Heart left ventricle (tissue), 16 donors: Measurements from ENCODE around the gene ZCWPW1. TPM values are rescaled to one million over a fixed set of nuclear protein-coding genes. Genes with fewer than 3 reads are reported as not detected.

ENCODE experiments used
- ATAC-seq, 4 donors: fragments of 200-7000 bp; cut with Tn5 transposase; one replicate each; pipeline ENCODE4 v1.9.1; 2020 to 2022; ENCODE audit warnings: moderate library complexity in 4 of 4, mild to moderate bottlenecking in 3 of 4, moderate number of reproducible peaks in 1 of 4
- DNase-seq, 5 donors: peaks; one replicate each; pipeline ENCODE4 v3.0.0-alpha.2; 2020
- H3K27ac ChIP-seq, 12 donors: fragments of 200-600 bp; sonication (generic) in 4 of 12; one replicate each; pipeline versions ENCODE4 v1.5.0 to v1.8.0; 2016 to 2022; ENCODE audit warnings: mild to moderate bottlenecking in 2 of 12
- H3K27me3 ChIP-seq, 9 donors: fragments of 200-600 bp; sonication (generic) in 2 of 9; one replicate each; pipeline versions ENCODE4 v1.5.1 to v1.8.0; 2016 to 2022; ENCODE audit warnings: mild to moderate bottlenecking in 3 of 9
- H3K36me3 ChIP-seq, 9 donors: fragments of 200-600 bp; sonication (generic) in 2 of 9; one replicate each; pipeline versions ENCODE4 v1.5.0 to v1.8.0; 2018 to 2022; ENCODE audit warnings: mild to moderate bottlenecking in 2 of 9
- H3K4me1 ChIP-seq, 12 donors: fragments of 200-600 bp; sonication (generic) in 4 of 12; one replicate each; pipeline versions ENCODE4 v1.5.0 to v1.8.0; 2016 to 2022; ENCODE audit warnings: mild to moderate bottlenecking in 3 of 12
- H3K4me3 ChIP-seq, 12 donors: fragments of 200-600 bp; sonication (generic) in 4 of 12; one replicate each; pipeline versions ENCODE4 v1.5.0 to v1.8.0; 2017 to 2022; ENCODE audit warnings: mild to moderate bottlenecking in 9 of 12, moderate library complexity in 4 of 12
- H3K9me3 ChIP-seq, 12 donors: fragments of 200-600 bp; sonication (generic) in 4 of 12; one replicate each; pipeline versions ENCODE4 v1.5.0 to v1.8.0; 2016 to 2022; ENCODE audit warnings: mild to moderate bottlenecking in 1 of 12
- POLR2A ChIP-seq, 2 donors: fragments of 450-650 bp; IDR thresholded peaks; one replicate each; pipeline ENCODE4 v1.6.1; 2017; ENCODE audit warnings: antibody characterized with exemption in 2 of 2, mild to moderate bottlenecking in 2 of 2, moderate library complexity in 2 of 2
- WGBS, 4 donors: extraction: QIAGEN DNeasy Blood & Tissue Kit in 2 of 4; methylation state at CpG; one replicate each; pipeline versions ENCODE4 v1.1.5 to v1.1.7; 2013 to 2018; 5-methylcytosine and 5-hydroxymethylcytosine counted together
- intact Hi-C, 10 donors: fragments of 100-400 bp; cut with DNase I; formaldehyde crosslinking; loops; one replicate each; pipeline versions ENCODE4 v1.11.1 to v1.14.2; 2022
- polyA plus RNA-seq, 2 donors: library from polyadenylated mRNA; stranded (reverse); fragments of 200-250 nt; gene quantifications; one replicate each; pipeline ENCODE4 v1.2.3, GENCODE V29; 2013
- total RNA-seq, 9 donors: library from RNA; depleted of rRNA in 2 of 9; stranded (reverse); fragments of >200 nt in 2 of 9; fragmentation: NEBNext Ultra II Directional in 3 of 9; extraction: Animal tissue kit (Norgen Biotek cat#: 25700) in 3 of 9; gene quantifications; one replicate each; pipeline versions ENCODE4 v1.1.0 to v1.2.4, GENCODE V29; 2016 to 2023
- TF ChIP-seq, protein P1 (sequence below), 12 donors: fragments of 200-600 bp; sonication (generic) in 4 of 12; IDR thresholded peaks; one replicate each; pipeline versions ENCODE4 v1.5.0 to v1.8.0; 2018 to 2022; ENCODE audit warnings: antibody characterized with exemption in 12 of 12, mild to moderate bottlenecking in 5 of 12
- donor health status: ischemic (EF 13 %, LVEDD 7.1; RV severe dilation, severe dysfunction).
- donor health status: healthy with polysubstance abuse.
- donor health status: DM: no; HTN: yes; CAD: no.
- donor health status: DM: no; HTN: no; CAD: no.
- donor health status: ischemic (EF 25% LVEDD 6.9; RV normal size, moderate dysfunction).
- donor health status: ischemic (EF 25% LVEDD 5.7; RV mildly dilated, moderate dysfunction).
- donor health status: healthy.
- donor health status: DM: yes; HTN: yes; CAD: no.
- donor health status: ischemic (EF 35%, LVEDD 5.7; RV mildly dilated, moderate dysfunction).
- donor health status: nonischemic (EF 11% LVEDD 7.7; RV severe dilation, severe dysfunction).
- donor health status: DM: yes; HTN: yes; CAD: no.
- donor health status: PGD.
- donor health status: ischemic (EF 29% LVEDD 5.4; RV normal size, mild dysfunction).
- donor health status: nonischemic (EF 23%, LVEDD 6.1; RV moderate dilation, normal function).

Gene ZCWPW1
- total and polyA plus RNA-seq, 11 donors = 2.8 to 6.4 (median 4.0) TPM

- ATAC-seq = peak; percentile 11 to 63 (median 46)
- Histone ChIP-seq H3K4me3 (peak overlapping the region in 10 of 12 donors; percentile 5 to 100 (median 98)), H3K27me3 (no peaks in the 10 kb centered on the region), H3K36me3 (peaks cover 0 to 30% (median 23%) of the 10 kb centered on the region in 9 donors), H3K4me1 (peaks cover 0 to 72% (median 53%) of the 10 kb centered on the region in 12 donors), H3K27ac (peak overlapping the region; percentile 53 to 99 (median 92)), H3K9me3 (no peaks in the 10 kb centered on the region)
- peak in 2 of 5 donors; percentile 58 to 68 for DNase-seq
- intact Hi-C loops = loop anchor here in 4 of 10 donors (2.0 to 10.0 kb wide), 3 partner anchors 69 to 379 kb away; partner anchors contain the start of genes GIGYF1 (in 2 of the 4) and SLC12A9 (in 1 of the 4)
- 7 to 13% (median 10%) methylated on average over 6 of the region's 6 CpGs for WGBS, 4 donors
- TF ChIP-seq, protein P1, sequence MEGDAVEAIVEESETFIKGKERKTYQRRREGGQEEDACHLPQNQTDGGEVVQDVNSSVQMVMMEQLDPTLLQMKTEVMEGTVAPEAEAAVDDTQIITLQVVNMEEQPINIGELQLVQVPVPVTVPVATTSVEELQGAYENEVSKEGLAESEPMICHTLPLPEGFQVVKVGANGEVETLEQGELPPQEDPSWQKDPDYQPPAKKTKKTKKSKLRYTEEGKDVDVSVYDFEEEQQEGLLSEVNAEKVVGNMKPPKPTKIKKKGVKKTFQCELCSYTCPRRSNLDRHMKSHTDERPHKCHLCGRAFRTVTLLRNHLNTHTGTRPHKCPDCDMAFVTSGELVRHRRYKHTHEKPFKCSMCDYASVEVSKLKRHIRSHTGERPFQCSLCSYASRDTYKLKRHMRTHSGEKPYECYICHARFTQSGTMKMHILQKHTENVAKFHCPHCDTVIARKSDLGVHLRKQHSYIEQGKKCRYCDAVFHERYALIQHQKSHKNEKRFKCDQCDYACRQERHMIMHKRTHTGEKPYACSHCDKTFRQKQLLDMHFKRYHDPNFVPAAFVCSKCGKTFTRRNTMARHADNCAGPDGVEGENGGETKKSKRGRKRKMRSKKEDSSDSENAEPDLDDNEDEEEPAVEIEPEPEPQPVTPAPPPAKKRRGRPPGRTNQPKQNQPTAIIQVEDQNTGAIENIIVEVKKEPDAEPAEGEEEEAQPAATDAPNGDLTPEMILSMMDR (IDR thresholded peaks at IDR 0.05) = no peak
- no peak for TF ChIP-seq POLR2A (IDR thresholded peaks at IDR 0.05)
Measured at GRCh38 chr7:100476101-100476780, 47.7 kb upstream of the ZCWPW1 start.

- ATAC-seq (peak in 3 of 4 donors; percentile 9 to 25 (median 23)), DNase-seq (peak in 4 of 5 donors; percentile 63 to 77 (median 69))
- Histone ChIP-seq H3K27me3 (no peaks in the 10 kb centered on the region), H3K4me1 (peaks cover 0 to 75% (median 55%) of the 10 kb centered on the region in 12 donors), H3K27ac (peak overlapping the region; percentile 42 to 99 (median 92)), H3K9me3 (no peaks in the 10 kb centered on the region), H3K4me3 (peak overlapping the region in 8 of 12 donors; percentile 38 to 100 (median 98)), H3K36me3 (peaks cover 0 to 37% (median 26%) of the 10 kb centered on the region in 9 donors)
- TF ChIP-seq, protein P1 (IDR thresholded peaks at IDR 0.05) = no peak
- TF ChIP-seq POLR2A (IDR thresholded peaks at IDR 0.05) = no peak
- WGBS, 4 donors = 19 to 29% (median 24%) methylated on average over 9 of the region's 9 CpGs
- intact Hi-C loops = loop anchor here in 3 of 10 donors (10.0 kb wide), 2 partner anchors 219 to 379 kb away; partner anchors contain the start of genes GIGYF1 (in 2 of the 3) and SLC12A9 (in 1 of the 3)
Measured at GRCh38 chr7:100475549-100475948, 47.0 kb upstream of the ZCWPW1 start.

GRCh38 chr7:100472854-100473499, 44.5 kb upstream of the ZCWPW1 start:
- H3K9me3 ChIP-seq = no peaks in the 10 kb centered on the region
- TF ChIP-seq, protein P1 (IDR thresholded peaks at IDR 0.05) = no peak
- no peak for TF ChIP-seq POLR2A (IDR thresholded peaks at IDR 0.05)
- no peaks in the 10 kb centered on the region for H3K27me3 ChIP-seq
- peak overlapping the region in 9 of 12 donors; percentile 6 to 28 (median 16) for H3K4me3 ChIP-seq
- WGBS, 4 donors = 32 to 42% (median 37%) methylated on average over 14 of the region's 14 CpGs
- peaks cover 0 to 85% (median 60%) of the 10 kb centered on the region in 12 donors for H3K4me1 ChIP-seq
- H3K27ac ChIP-seq = peak overlapping the region in 11 of 12 donors; percentile 54 to 96 (median 74)
- DNase-seq = peak in 4 of 5 donors; percentile 58 to 76 (median 67)
- H3K36me3 ChIP-seq = peaks cover 0 to 54% (median 38%) of the 10 kb centered on the region in 9 donors
- peak in 2 of 4 donors; percentile 27 to 33 for ATAC-seq
- intact Hi-C loops = loop anchor here in 4 of 10 donors (5.0 to 10.0 kb wide), 3 partner anchors 209 to 382 kb away; partner anchors contain the start of genes GIGYF1 (in 2 of the 4) and SLC12A9 (in 1 of the 4)
